Esophagus muscularis mucosa (tissue), 4 donors: ENCODE data around the gene RAB20. TPM values are rescaled to one million over a fixed set of nuclear protein-coding genes. Genes with fewer than 3 reads are reported as not detected.

ENCODE experiments used
- DNase-seq: peaks from one replicate; pipeline ENCODE4 v3.0.0-alpha.2; 2017; ENCODE audit errors: extremely low spot score
- H3K27ac ChIP-seq, 4 donors: fragments of 200-600 bp; sonication (generic); replicated peaks in 1 of 4; 1 replicate in 3 of 4; 2 replicates in 1 of 4; pipeline ENCODE4 v1.5.1; 2016 to 2019; ENCODE audit warnings: mild to moderate bottlenecking in 1 of 4
- H3K27me3 ChIP-seq, 4 donors: fragments of 200-600 bp; sonication (generic); one replicate each; pipeline versions ENCODE4 v1.5.1 to v1.6.0; 2016 to 2019
- H3K36me3 ChIP-seq, 4 donors: fragments of 200-600 bp; sonication (generic); one replicate each; pipeline ENCODE4 v1.5.1; 2016 to 2019
- H3K4me1 ChIP-seq, 4 donors: fragments of 200-600 bp; sonication (generic); one replicate each; pipeline ENCODE4 v1.5.1; 2016 to 2019
- H3K4me3 ChIP-seq, 4 donors: fragments of 200-600 bp; sonication (generic); 1 replicate in 2 of 4; 2 replicates in 2 of 4; pipeline ENCODE4 v1.5.1; 2016 to 2019; ENCODE audit warnings: mild to moderate bottlenecking in 4 of 4, moderate library complexity in 1 of 4
- H3K9me3 ChIP-seq, 4 donors: fragments of 200-600 bp; sonication (generic); 1 replicate in 3 of 4; 2 replicates in 1 of 4; pipeline ENCODE4 v1.5.1; 2016 to 2019
- CTCF ChIP-seq, 3 experiments: fragments of 200-600 bp in 2 of 3; fragments of 450-650 bp in 1 of 3; sonication (generic) in 2 of 3; IDR thresholded peaks; one replicate each; pipeline ENCODE4 v1.5.1; 2017 to 2019; ENCODE audit warnings: antibody characterized with exemption in 3 of 3, mild to moderate bottlenecking in 2 of 3, moderate library complexity in 1 of 3
- EP300 ChIP-seq: sonication (generic); formaldehyde crosslinking; IDR thresholded peaks from one replicate; pipeline ENCODE4 v1.6.1; 2017; ENCODE audit warnings: antibody characterized with exemption
- POLR2A ChIP-seq: fragments of 450-650 bp; IDR thresholded peaks from one replicate; pipeline ENCODE4 v1.6.1; 2017; ENCODE audit warnings: antibody characterized with exemption, moderate library complexity, mild to moderate bottlenecking, low read depth
- POLR2AphosphoS5 ChIP-seq, 2 donors: sonication (generic); formaldehyde crosslinking; IDR thresholded peaks; one replicate each; pipeline ENCODE4 v1.6.1; 2017; ENCODE audit warnings: antibody characterized with exemption in 2 of 2
- WGBS: methylation state at CpG from one replicate; pipeline ENCODE4 v1.1.5; 2018; 5-methylcytosine and 5-hydroxymethylcytosine counted together
- intact Hi-C: fragments of 100-400 bp; cut with DNase I; formaldehyde crosslinking; loops from one replicate; pipeline ENCODE4 v1.15.1; 2023
- total RNA-seq, 4 donors: library from RNA; depleted of rRNA; stranded (reverse); fragments of >200 nt; gene quantifications; one replicate each; pipeline versions ENCODE4 v1.1.0 to v1.2.1, GENCODE V29; 2016

The RAB20 gene
- total RNA-seq, 4 donors from 2014 or later, result 10.9 to 40.6 (median 15.4) TPM

GRCh38 chr13:110518571-110518970, 43.0 kb downstream of the RAB20 start:
- H3K9me3 ChIP-seq, result no peaks in the 10 kb centered on the region
- H3K4me1 ChIP-seq, result peaks cover 18 to 39% (median 26%) of the 10 kb centered on the region in 4 donors
- H3K4me3 ChIP-seq, result no peak overlapping the region
- DNase-seq, result no peak
- intact Hi-C loops, result no loop called here
- H3K36me3 ChIP-seq, result peaks cover 7 to 35% (median 22%) of the 10 kb centered on the region in 4 donors
- TF ChIP-seq POLR2AphosphoS5 (IDR thresholded peaks at IDR 0.05), result no peak
- no peak for TF ChIP-seq CTCF (IDR thresholded peaks at IDR 0.05)
- no peak for TF ChIP-seq POLR2A
- no peak for TF ChIP-seq EP300
- H3K27me3 ChIP-seq, result no peaks in the 10 kb centered on the region
- H3K27ac ChIP-seq, result no peak overlapping the region
- 93% methylated on average over 5 of the region's 11 CpGs for WGBS

- Histone ChIP-seq H3K27ac (no peak overlapping the region), H3K4me3 (no peak overlapping the region), H3K27me3 (no peaks in the 10 kb centered on the region), H3K4me1 (peaks cover 18 to 36% (median 24%) of the 10 kb centered on the region in 4 donors), H3K36me3 (peaks cover 10 to 35% (median 23%) of the 10 kb centered on the region in 4 donors), H3K9me3 (no peaks in the 10 kb centered on the region)
- intact Hi-C loops, result no loop called here
- TF ChIP-seq EP300, result no peak
- TF ChIP-seq CTCF (IDR thresholded peaks at IDR 0.05), result no peak
- TF ChIP-seq POLR2AphosphoS5 (IDR thresholded peaks at IDR 0.05), result no peak
- TF ChIP-seq POLR2A, result no peak
- no peak for DNase-seq
- WGBS, result 93% methylated on average over 7 of the region's 8 CpGs
Observed at GRCh38 chr13:110518226-110518525, 43.3 kb downstream of the RAB20 start.

- DNase-seq, result no peak
- intact Hi-C loops, result no loop called here
Observed at GRCh38 chr13:110517505-110518225, 43.9 kb downstream of the RAB20 start.

GRCh38 chr13:110516500-110516899, 45.0 kb downstream of the RAB20 start:
- Histone ChIP-seq H3K27me3 (no peaks in the 10 kb centered on the region), H3K4me1 (peaks cover 12 to 25% (median 19%) of the 10 kb centered on the region in 4 donors), H3K36me3 (peaks cover 27 to 46% (median 36%) of the 10 kb centered on the region in 4 donors), H3K27ac (no peak overlapping the region), H3K4me3 (no peak overlapping the region), H3K9me3 (no peaks in the 10 kb centered on the region)
- WGBS, result 70% methylated on average over 12 of the region's 12 CpGs
- no peak for TF ChIP-seq POLR2A
- intact Hi-C loops, result no loop called here
- DNase-seq, result no peak

More at GRCh38 chr13:110517505-110518225, 43.9 kb downstream of the RAB20 start:
- peaks cover 18 to 31% (median 22%) of the 10 kb centered on the region in 4 donors for H3K4me1 ChIP-seq
- TF ChIP-seq EP300 (no peak), CTCF (IDR thresholded peaks at IDR 0.05) (no peak), POLR2AphosphoS5 (IDR thresholded peaks at IDR 0.05) (no peak), POLR2A (no peak)
- no peak overlapping the region for H3K27ac ChIP-seq
- H3K9me3 ChIP-seq, result no peaks in the 10 kb centered on the region
- peaks cover 15 to 35% (median 25%) of the 10 kb centered on the region in 4 donors for H3K36me3 ChIP-seq
- H3K4me3 ChIP-seq, result no peak overlapping the region
- H3K27me3 ChIP-seq, result no peaks in the 10 kb centered on the region
- WGBS, result 56% methylated on average over 7 of the region's 7 CpGs

GRCh38 chr13:110512198-110512740, 49.3 kb downstream of the RAB20 start:
- TF ChIP-seq POLR2AphosphoS5 (IDR thresholded peaks at IDR 0.05) (no peak), POLR2A (no peak), CTCF (IDR thresholded peaks at IDR 0.05) (no peak), EP300 (no peak)
- intact Hi-C loops, result no loop called here
- Histone ChIP-seq H3K36me3 (peaks cover 35 to 77% (median 74%) of the 10 kb centered on the region in 4 donors), H3K4me3 (no peak overlapping the region), H3K27ac (no peak overlapping the region), H3K4me1 (peaks cover 28 to 35% (median 32%) of the 10 kb centered on the region in 4 donors), H3K27me3 (no peaks in the 10 kb centered on the region), H3K9me3 (no peaks in the 10 kb centered on the region)
- WGBS, result 82% methylated on average over 17 of the region's 17 CpGs
- no peak for DNase-seq
